GM12891 (cell line): Measurements from ENCODE around the gene CENPT.

Experiments
- POLR2A ChIP-seq: IDR thresholded peaks from 2 replicates; pipeline ENCODE4 v1.6.1; 2011; ENCODE audit warnings: low read depth, low read length, control low read depth
- POLR2AphosphoS5 ChIP-seq: IDR thresholded peaks from 2 replicates; pipeline ENCODE4 v1.6.1; 2011; ENCODE audit warnings: low read depth, low read length, control low read depth

GRCh38 chr16:67860589-67861398, 13.3 kb upstream of the CENPT start:
- TF ChIP-seq POLR2AphosphoS5 (no peak; the same call in 1 of the 2 replicates), POLR2A (no peak)
